Measurements from ENCODE around the gene TPGS1.

GRCh38 chr19:536881-537404, 29.6 kb downstream of the TPGS1 start:
- TF ChIP-seq CTCF (IDR thresholded peaks at IDR 0.05; ENCODE audit: low read depth, low read length), result no peak
- no peak for TF ChIP-seq POLR2A (IDR thresholded peaks at IDR 0.05; ENCODE audit: extremely low read depth, insufficient read length)
- TF ChIP-seq MYC (IDR thresholded peaks at IDR 0.05; ENCODE audit: low read depth, low read length), result no peak
- TF ChIP-seq MAX (IDR thresholded peaks at IDR 0.05; ENCODE audit: low read depth, low read length), result no peak
